HG03442 (cell line): ENCODE data around the gene TUBB.

Experiments used
- ATAC-seq: cut with Tn5 transposase; IDR thresholded peaks from one replicate; pipeline ENCODE4 v1.9.1; 2021; ENCODE audit warnings: mild to moderate bottlenecking, moderate library complexity; ENCODE audit not compliant: unreplicated experiment

Gene TUBB

GRCh38 chr6:30732237-30732943 lies 12.2 kb downstream of the TUBB start:
- ATAC-seq, result no peak

GRCh38 chr6:30735668-30736314 lies 15.6 kb downstream of the TUBB start:
- no peak for ATAC-seq

GRCh38 chr6:30738532-30738931 lies 18.4 kb downstream of the TUBB start:
- ATAC-seq, result no peak

- no peak for ATAC-seq
Observed at GRCh38 chr6:30740540-30740870, 20.4 kb downstream of the TUBB start.

- ATAC-seq, result no peak
Observed at GRCh38 chr6:30741063-30741779, 21.1 kb downstream of the TUBB start.

- no peak for ATAC-seq
Observed at GRCh38 chr6:30741789-30742315, 21.7 kb downstream of the TUBB start.

- peak; percentile 59 for ATAC-seq
Observed at GRCh38 chr6:30742316-30743098, 22.4 kb downstream of the TUBB start, which contains the start of gene FLOT1. Gene FLOT1 (minus strand): TSS chr6:30742687. CDS start chr6:30742189, 498 bp downstream.

GRCh38 chr6:30743099-30744053 lies 23.2 kb downstream of the TUBB start:
- no peak for ATAC-seq

GRCh38 chr6:30744054-30744805 lies 24.1 kb downstream of the TUBB start, which contains the start of gene IER3:
Gene IER3 (minus strand): TSS chr6:30744547. CDS start chr6:30744518, 29 bp downstream.
- ATAC-seq, result no peak

- no peak for ATAC-seq
Observed at GRCh38 chr6:30747300-30747687, 27.1 kb downstream of the TUBB start.

GRCh38 chr6:30747902-30748769 lies 28.0 kb downstream of the TUBB start:
- no peak for ATAC-seq

GRCh38 chr6:30748851-30749540 lies 28.8 kb downstream of the TUBB start:
- no peak for ATAC-seq

- ATAC-seq, result no peak
Observed at GRCh38 chr6:30749554-30750378, 29.6 kb downstream of the TUBB start.

GRCh38 chr6:30750379-30750668 lies 30.2 kb downstream of the TUBB start:
- no peak for ATAC-seq

- no peak for ATAC-seq
Observed at GRCh38 chr6:30752157-30752927, 32.2 kb downstream of the TUBB start.

- ATAC-seq, result no peak
Observed at GRCh38 chr6:30754631-30755030, 34.5 kb downstream of the TUBB start.
